GM19035 (cell line): ENCODE results near the gene ATP1B1.
"Not testable (repeated sequence)": the region's sequence is repeated elsewhere in the genome, so short reads cannot be mapped to it uniquely, and the experiment has no call there.

Experiments used
- ATAC-seq: cut with Tn5 transposase; IDR thresholded peaks from one replicate; pipeline ENCODE4 v1.9.1; 2021; ENCODE audit not compliant: unreplicated experiment

ATP1B1 gene

DNA sequence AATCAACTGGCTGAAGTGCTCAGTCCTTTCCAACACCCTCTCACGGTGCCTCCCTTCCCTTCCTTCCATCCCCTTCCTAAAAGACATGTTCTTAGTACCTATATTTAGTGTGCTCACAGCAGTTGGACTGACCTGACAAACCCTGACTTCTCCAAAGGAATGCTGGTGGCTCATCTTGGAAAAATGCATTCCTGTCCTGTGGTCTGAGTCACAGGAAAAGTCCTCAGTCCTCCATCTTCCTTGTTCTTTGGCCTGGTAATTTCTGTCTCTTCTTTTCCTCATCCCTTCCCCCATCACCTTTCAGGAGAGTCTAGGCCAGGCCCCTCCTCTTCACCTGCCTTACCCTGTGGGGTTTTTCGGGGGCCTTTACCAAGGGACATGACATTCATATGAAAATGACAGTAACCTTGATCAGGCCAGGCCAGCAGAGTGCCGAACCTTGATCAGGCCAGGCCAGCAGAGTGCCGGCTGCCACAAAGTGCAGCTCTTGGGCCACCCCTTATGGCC, 7.2 kb downstream of the ATP1B1 start:
- ATAC-seq: no peak

DNA sequence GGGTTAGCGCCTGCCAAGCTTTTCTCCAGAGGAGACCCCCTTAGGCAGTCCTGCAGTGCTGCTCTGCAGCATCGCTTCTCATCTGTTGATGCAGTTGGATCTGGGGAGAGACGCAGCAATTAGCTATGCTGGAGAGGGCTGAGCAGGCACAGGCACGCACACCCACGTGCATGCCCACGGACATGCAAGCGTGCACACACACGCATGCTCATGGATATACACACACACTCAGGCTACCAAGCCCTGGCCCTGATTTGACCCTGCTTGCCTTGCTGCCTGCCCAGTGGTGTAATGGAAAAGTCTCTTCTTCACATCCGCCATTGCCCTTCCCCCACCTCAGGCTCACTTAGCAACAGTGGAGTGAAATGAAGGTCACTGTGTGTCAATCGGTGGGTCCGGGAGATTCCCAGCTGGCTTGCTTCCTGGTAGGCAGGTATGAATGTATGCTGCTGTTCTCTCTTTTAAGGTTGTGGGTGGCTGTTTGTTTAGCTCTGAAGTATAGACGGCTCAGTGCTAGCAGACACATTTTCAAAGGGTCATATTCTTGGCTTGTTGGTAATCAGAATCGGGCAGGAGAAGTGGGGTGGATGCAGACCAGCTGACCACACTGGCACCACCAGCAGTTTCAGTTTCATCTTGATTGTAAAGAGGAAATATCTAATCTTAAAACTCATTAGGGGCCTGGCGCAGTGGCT, 9.5 kb downstream of the ATP1B1 start:
- ATAC-seq: peak; percentile 62

DNA sequence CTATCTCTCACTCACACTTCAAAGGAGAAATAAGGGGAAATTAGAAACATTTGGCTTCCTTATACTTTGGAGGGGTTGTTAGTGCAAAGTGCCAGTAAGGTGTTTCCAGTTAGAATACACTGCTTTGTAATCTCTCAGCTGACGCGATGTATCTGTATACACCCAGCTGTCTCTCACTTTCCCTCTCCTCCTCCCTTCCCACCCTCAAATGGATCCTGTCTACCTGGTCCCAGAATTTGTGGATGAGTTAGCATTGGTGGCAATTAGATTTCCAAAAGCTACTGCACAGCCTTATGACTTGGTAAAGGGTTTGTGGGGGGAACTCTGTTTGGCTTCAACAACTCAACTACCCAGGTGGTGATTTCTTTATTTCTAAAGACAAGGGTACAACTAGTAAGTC, 10.5 kb downstream of the ATP1B1 start:
- ATAC-seq: no peak

DNA sequence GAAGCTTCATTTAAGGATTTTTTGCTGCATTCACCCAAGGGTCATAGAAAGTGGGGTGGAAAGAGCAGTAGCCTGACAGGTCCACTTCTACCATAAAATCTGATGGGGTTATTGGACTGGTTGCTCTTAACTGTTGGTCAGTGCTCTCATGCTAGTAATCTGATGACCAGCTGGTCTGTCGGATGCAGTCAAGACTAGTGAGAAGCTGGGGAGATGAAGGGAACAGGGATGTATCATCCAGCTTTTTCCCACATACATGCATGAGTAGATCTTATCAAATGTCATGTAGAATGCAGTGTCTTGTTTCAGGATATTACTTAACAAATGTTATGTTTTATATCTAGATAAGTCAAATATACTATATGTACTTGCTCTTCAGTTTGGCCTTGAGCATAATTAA, 11.1 kb downstream of the ATP1B1 start:
- ATAC-seq: no peak

DNA sequence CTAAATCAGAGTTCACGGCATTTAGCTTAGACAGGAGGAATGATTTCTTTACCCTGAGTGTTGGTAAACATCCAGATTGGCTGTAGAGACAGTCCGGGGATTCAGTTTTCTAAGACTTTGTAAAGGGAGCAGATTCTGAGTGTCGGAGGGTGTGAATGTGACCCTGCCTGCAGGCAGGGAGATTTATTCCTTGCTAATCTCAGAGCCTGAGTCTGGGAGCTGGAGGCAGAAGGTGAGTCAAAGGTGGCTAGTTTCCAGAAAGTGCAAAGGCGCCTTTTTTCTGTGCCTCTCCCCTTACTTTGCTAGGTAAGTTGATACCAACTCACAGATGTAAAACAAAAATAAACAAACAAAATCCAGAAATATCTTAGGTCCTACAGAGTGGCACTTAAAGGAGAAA, 11.7 kb downstream of the ATP1B1 start:
- ATAC-seq: no peak

DNA sequence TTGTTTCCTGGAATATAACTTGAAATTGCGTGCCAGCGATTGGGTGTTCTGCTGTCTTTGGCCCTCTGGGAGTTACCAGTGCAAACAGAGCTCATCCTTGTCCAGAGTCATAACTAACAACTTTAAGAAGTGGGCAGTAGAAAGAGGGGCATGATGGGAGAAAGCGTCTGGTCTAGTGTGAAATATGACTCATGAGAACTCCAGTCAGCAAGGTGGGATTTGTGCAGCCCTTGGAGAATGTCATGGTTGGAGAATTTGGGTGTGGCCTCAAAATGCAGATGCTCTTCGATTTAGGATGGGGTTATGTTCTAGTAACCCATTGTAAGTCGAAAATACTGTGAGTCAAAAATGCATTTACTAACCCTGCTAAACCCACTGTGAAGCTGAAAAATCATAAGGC, 12.9 kb downstream of the ATP1B1 start:
- ATAC-seq: no peak

DNA sequence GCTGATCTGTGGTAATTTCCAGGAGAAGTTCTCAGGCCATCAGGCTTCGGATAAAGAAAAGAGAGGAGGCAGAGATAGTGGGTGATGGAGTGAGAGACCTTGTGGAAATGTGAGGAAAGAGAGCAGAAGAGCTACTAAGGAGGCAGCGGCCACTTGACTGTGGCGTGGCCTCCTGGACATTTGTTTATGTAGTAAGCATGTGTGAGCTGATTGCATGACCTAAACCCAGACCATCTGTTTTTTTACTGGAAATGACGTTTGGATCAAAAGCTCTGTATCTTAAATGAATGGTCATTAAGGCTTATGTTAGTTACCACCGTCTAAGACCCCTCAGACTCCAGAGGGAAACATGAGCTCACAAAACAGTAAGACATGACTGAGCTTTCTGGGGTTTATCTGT, 13.6 kb downstream of the ATP1B1 start:
- ATAC-seq: no peak

DNA sequence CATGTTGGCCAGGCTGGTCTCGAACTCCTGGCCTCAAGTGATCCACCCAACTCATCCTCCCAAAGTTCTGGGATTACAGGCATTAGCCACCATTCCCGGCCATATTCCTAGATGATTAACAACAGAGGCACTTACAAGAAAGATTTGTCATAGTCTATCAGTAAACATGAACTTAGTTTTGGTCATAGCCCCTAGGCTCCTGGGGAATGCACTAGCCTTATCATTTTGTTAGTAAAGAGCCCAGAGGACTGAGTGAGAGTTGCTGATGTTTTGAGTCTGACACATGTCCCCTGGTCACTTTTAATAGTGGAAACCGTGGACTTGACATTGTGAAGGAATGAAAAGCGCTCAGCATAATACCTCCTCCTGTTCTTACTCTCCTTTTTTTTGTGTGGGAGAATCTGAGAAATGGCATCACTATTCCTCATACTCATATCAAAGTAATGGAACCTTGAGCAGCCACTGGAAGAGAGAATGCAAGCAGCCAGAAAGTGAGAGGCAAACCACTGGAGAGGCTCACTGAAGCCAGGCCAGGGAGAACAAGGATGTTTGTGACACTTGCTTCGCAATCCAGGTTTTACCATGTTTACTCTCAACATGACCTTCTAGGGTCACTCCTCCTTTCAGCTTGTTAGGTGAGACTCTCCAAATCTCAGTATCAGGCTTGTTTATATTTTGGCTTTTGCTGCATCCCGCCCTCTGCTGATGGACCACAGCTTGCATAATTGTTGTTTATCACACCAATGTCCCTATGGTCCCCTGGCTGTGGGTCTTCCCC, 14.8 kb downstream of the ATP1B1 start:
- ATAC-seq: no peak

DNA sequence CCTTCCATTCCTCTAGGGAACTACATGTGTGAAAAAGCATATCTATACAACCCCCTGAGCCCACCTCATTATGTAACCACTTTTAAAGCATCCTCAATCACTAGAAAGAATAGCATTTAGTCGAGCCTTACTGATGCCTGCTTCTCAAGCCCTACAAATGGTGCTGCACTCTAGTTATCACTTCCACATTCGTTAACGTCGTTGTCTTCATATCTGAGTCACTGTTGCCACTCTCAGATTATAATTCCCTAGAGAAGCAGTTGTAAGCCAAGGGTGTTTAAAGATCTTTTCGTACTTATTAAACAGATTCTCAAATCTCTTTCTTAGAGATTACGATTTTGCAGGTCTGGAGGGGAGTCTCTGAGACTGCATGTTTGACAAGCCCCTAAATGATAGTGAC, 16.5 kb downstream of the ATP1B1 start:
- peak; percentile 78 for ATAC-seq

DNA sequence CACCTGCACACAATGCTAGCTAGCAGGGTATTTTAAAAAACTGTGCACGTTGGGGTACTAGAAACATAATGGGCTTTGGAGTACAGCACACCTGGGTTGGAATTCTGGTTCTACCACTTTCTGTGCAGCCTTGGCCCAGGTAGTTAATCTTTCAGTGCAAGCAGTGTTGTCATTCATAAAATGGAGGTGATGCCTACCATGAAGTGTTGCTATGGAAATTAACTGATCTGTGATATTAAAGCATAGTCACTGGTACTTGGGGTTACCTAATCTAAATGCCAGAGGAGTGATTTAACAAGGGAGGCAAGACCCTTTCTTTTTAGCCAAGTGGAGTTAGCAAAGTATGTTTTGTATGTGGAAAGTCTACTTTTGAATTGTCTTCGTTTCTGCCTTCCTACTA, 18.0 kb downstream of the ATP1B1 start:
- ATAC-seq: no peak

DNA sequence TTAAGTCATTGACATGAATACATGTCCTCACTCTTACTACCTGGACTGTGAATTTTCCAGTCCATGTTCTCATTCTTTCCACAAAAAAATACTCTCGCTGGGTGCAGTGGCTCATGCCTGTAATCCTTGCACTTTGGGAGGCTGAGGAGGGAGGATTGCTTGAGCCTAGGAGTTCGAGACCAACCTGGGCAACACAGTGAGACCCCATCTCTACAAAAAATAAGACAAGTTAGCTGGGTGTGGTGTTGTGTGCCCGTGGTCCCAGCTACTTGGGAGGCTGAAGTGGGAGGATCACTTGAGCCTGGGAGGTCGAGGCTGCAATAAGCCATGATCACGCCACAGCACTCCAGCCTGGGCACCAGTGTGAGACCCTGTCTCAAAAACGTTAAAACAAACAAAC, 19.1 kb downstream of the ATP1B1 start:
- ATAC-seq: not testable (repeated sequence)

DNA sequence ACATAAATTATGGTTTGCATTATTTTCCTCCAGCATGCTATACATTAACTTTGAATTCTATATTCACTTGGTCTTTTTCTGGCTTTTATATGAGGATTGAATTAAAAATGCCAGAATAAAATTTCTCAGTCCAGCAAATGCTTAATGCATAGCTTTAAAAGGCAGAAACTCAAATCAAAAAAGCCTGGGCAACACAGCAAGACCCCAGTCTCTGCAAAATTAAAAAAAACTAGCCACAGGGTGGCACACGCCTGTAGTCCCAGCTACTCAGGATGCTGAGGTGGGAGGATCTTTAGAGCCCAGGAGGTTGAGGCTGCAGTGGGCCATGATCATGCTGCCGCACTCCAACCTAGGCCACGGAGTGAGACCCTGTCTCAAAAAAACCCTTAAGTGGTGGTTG, 19.8 kb downstream of the ATP1B1 start:
- ATAC-seq: no peak

DNA sequence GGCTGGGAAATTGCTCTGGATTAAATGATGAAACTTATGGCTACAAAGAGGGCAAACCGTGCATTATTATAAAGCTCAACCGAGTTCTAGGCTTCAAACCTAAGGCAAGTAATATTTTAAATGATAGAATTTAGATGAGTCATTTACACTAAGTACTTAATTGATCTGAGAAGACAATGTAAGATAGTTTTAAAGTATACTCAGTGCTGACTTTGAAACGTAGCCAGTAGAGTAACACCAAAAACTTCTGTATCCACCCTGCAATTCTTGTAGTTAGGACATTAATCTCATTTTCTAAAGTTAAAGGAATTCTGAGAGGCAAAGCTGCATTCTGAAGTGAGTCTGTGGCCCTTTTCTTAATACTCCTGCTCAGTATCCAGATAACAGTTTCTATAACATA, 20.8 kb downstream of the ATP1B1 start:
- no peak for ATAC-seq

DNA sequence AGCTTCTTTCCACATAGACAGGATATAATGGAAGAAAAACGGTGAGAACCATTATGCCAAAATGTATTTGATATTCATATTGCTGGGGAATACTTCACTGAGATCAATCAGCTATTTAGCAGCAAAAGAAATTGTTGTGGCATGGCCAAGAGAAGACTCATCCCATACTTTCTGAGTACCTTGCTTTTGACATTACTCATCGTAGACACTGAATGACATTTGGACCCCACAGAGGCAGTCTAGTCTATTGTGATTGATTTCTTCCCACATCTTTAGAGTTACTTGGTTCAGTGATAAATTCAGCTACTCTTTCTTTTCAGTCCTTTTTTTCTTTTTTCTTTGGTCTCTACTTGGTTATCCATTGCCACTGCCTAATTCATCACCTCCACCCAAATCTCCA, 22.1 kb downstream of the ATP1B1 start:
- no peak for ATAC-seq

DNA sequence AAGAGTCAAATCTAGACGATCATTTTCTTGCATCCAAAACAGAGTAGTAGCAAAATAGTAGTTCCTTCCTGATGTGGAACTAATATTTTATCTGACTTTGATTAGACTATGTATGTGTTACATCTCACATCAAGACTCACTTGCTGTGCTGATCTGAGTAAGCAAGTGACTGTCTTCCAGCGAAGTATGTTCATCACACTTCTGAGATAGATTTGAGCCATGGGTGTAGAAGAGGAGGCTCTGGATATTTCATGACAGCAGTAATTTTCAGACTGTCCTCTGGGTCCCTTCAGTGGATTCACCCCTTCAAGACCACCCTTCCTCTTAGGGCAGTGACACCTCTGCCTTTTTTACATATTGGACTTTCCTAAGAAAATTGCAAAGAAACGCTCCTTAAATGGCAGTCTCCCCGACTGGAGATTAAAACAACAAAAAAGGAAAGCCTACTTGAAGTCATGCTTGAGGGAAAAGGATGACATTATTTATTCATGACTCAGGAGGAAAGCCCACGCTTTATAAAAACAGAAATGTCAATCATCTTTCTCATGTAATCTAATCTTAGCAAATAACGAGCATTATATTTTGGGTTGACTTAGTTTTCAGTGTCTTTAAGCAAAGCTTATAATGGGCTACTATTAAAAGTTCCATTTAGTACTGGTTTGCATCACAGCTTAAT, 22.8 kb downstream of the ATP1B1 start:
- ATAC-seq: no peak

DNA sequence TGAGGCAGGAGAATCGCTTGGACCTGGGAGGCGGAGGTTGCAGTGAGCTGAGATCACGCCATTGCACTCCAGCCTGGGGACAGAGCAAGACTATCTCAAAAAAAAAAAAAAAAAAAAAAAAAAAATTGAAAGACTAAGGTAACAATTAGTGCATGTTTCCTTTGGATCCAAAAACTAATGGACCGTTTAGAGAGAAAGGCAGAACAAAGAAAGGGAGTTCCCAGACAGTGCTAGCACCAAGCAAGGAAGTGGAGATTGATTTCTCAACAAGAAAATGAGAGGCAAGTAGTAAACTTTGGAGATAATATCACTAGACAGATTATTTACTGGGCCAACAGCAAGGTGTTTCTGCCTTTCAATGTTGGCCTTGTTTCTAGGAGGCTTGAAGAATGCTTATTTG, 24.2 kb downstream of the ATP1B1 start:
- no peak for ATAC-seq

DNA sequence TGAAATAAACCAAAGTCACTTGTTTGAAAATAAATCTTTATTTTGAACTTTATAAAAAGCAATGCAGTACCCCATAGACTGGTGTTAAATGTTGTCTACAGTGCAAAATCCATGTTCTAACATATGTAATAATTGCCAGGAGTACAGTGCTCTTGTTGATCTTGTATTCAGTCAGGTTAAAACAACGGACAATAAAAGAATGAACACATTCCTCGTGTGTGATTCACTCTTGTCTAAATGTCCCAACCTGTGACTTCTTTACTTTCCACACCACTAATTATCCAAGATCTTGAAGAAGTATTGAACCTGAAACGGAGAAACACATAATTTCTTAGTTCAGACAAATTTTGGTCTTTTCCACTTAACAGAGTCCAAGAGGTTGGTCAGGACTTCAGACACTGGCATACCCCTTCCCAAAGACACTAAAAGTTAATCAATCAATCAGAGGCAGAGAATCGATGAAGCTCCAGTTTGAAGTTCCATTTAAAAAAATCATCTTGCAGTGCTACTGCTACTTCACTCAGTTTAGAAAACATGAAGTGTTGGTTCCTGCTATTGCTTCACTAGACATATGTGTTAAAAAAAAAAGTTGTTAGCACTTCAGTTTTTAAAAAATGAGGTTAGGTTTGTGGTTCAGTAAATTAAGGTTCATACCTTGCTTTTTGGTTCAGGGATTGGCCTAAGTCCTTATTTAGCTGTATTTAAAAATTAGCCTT, 26.2 kb downstream of the ATP1B1 start:
- ATAC-seq: no peak

DNA sequence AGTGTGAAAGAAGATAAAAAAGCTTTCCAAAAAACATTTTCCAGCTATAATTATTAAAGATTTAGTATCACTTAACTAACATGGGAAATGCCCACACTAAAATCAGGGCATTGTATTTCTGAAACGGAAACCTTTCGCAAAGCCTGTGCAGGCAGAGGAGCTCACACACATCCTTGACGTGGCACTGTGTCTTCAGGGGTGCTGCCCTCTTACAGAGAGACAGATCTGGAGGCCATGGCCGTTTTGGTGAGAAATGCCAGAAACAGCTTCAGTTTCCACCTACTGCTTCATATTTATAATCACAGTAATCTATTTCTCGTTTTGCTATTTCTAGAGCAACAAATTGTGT, 26.7 kb downstream of the ATP1B1 start:
- no peak for ATAC-seq

DNA sequence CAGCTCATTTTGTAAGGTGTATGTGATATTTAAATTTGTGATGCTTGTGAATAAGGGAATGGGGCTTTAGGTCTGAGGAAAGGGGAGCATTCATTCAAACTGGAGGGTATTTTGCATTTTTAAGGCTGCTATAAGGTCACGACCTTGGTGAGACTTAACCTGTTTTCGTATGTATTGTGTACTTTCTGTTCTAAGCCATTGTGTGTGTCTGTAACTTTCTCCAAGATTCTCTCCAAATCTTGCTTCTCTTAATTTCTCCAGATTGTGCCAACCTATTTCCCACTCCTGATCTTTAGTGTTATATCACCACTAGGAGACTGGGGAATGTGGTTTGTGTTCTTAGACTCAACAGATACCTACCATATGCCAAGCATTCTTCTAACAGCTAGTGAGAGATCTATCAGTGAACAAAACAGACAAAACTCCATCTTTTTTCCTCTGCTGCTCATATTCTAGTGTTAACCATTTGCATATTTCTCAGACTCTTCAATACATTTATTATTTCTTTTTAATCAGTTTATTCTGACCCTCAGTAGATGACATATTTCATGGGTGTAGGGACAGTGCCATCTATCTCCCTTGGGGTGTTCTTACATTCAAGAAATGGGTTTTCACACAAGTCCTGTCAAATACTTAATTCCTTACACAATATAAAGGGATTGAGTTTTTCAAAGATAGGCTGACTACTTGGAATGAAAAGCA, 27.5 kb downstream of the ATP1B1 start:
- no peak for ATAC-seq

DNA sequence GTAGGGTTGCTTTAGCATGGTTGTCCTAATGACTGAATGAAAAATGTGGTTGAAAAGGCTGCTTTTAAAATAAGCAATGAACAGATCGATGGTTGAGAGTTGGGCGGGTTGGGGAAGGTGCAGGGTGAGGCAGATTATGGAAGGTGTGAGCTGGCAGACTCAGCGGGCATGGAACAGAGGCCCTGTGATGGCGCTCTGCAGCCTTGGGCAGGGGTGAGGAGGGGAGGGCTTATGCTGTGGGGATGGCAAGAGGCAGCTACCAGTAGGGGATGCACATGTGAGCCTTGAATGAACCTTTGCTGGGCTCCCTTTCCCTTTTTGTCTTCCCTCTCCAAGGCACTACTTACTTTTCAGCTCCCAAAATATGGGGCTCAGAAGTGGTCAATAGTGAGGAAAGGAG, 30.9 kb downstream of the ATP1B1 start:
- ATAC-seq: no peak
